Neural progenitor cell (in vitro differentiated cells): ENCODE data around the gene POLH. TPM values are rescaled to one million over a fixed set of nuclear protein-coding genes. Genes with fewer than 3 reads are reported as not detected.
A peak's percentile ranks its signal among the peaks of the same experiment; 100 is the strongest.
"Not testable (repeated sequence)": the region's sequence is repeated elsewhere in the genome, so short reads cannot be mapped to it uniquely, and the experiment has no call there.

Source experiments
- DNase-seq: peaks from one replicate; pipeline ENCODE4 v3.0.0-alpha.2; 2016; ENCODE audit warnings: low spot score
- H2AFZ ChIP-seq: fragments of 200-600 bp; sonication (generic); replicated peaks from 2 replicates; pipeline ENCODE4 v1.6.1; 2016; ENCODE audit warnings: antibody characterized with exemption
- H3F3A ChIP-seq: fragments of 200-600 bp; sonication (generic); 2 replicates; pipeline ENCODE4 v1.6.1; 2016; ENCODE audit warnings: antibody characterized with exemption, low read depth
- H3K27ac ChIP-seq: fragments of 200-600 bp; sonication (generic); 2 replicates; pipeline ENCODE4 v1.5.1; 2016; ENCODE audit warnings: mild to moderate bottlenecking
- H3K27me3 ChIP-seq: fragments of 200-600 bp; sonication (generic); 2 replicates; pipeline ENCODE4 v1.6.1; 2016; ENCODE audit warnings: mild to moderate bottlenecking, moderate library complexity
- H3K36me3 ChIP-seq: fragments of 200-600 bp; sonication (generic); 2 replicates; pipeline ENCODE4 v1.5.1; 2016
- H3K4me1 ChIP-seq: fragments of 200-600 bp; sonication (generic); 2 replicates; pipeline ENCODE4 v1.6.1; 2016; ENCODE audit warnings: mixed run types
- H3K4me2 ChIP-seq: fragments of 200-600 bp; sonication (generic); 2 replicates; pipeline ENCODE4 v1.6.1; 2016
- H3K4me3 ChIP-seq: fragments of 200-600 bp; sonication (generic); 2 replicates; pipeline ENCODE4 v1.5.1; 2016
- H3K79me2 ChIP-seq: fragments of 200-600 bp; sonication (generic); 2 replicates; pipeline ENCODE4 v1.6.1; 2016; ENCODE audit warnings: low read depth
- H3K9ac ChIP-seq: fragments of 200-600 bp; sonication (generic); 2 replicates; pipeline ENCODE4 v1.6.1; 2016
- H3K9me3 ChIP-seq: fragments of 200-600 bp; sonication (generic); 2 replicates; pipeline ENCODE4 v1.5.1; 2016; ENCODE audit warnings: low read depth
- H4K20me1 ChIP-seq: fragments of 200-600 bp; sonication (generic); 2 replicates; pipeline ENCODE4 v1.6.1; 2016; ENCODE audit warnings: low read depth
- H3K27ac Mint-ChIP-seq: 3 replicates; pipeline ENCODE4 v1.8.0; 2021; ENCODE audit warnings: mixed read lengths
- H3K27me3 Mint-ChIP-seq: 2 replicates; pipeline ENCODE4 v1.8.0; 2022; ENCODE audit warnings: low read depth, mild to moderate bottlenecking, inconsistent platforms, moderate library complexity, mixed read lengths; ENCODE audit not compliant: insufficient read depth
- H3K36me3 Mint-ChIP-seq: 3 replicates; pipeline ENCODE4 v1.8.0; 2021; ENCODE audit warnings: mixed read lengths
- H3K4me1 Mint-ChIP-seq: 3 replicates; pipeline ENCODE4 v1.8.0; 2021; ENCODE audit warnings: mixed read lengths
- H3K4me3 Mint-ChIP-seq: 3 replicates; pipeline ENCODE4 v1.8.0; 2021; ENCODE audit warnings: mild to moderate bottlenecking, moderate library complexity, mixed read lengths
- H3K9me3 Mint-ChIP-seq: 3 replicates; pipeline ENCODE4 v1.8.0; 2020; ENCODE audit warnings: mixed read lengths
- EZH2 ChIP-seq: fragments of 200-600 bp; sonication (generic); IDR thresholded peaks from 2 replicates; pipeline ENCODE4 v1.6.1; 2017; ENCODE audit warnings: antibody characterized with exemption, mild to moderate bottlenecking, moderate library complexity
- EZH2phosphoT487 ChIP-seq: fragments of 200-600 bp; sonication (generic); IDR thresholded peaks from 2 replicates; pipeline ENCODE4 v1.6.1; 2017; ENCODE audit warnings: antibody characterized with exemption
- total RNA-seq: library from RNA; depleted of rRNA; stranded (reverse); fragments of >200 nt; gene quantifications from 2 replicates; pipeline ENCODE4 v1.2.3, GENCODE V29; 2015; ENCODE audit warnings: low replicate concordance
- TF ChIP-seq, protein P1 (sequence below): fragments of 200-600 bp; sonication (generic); IDR thresholded peaks from 2 replicates; pipeline ENCODE4 v1.5.1; 2017; ENCODE audit warnings: antibody characterized with exemption, mild to moderate bottlenecking

Gene POLH
- total RNA-seq, 1 donor from 2014 or later = 17.0 TPM

DNA sequence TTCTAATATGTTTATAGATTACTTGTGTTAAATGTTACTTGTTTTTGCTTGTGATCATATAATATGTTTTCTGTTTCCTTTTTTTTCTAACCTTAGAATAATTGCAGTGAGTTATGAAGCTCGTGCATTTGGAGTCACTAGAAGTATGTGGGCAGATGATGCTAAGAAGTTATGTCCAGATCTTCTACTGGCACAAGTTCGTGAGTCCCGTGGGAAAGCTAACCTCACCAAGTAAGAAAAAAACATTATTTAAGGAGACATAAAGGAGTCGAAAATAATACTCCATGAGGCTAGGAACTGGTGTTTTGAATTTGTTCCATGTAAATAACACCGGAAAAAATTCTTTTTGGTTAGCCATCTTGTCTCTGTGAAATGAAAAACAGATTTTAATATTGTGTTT is 6.9 kb downstream of the POLH start:
- no peak overlapping the region for H3K9ac ChIP-seq
- H3K27ac Mint-ChIP-seq = no peak overlapping the region
- no peak overlapping the region for H3K4me3 Mint-ChIP-seq
- no peak for DNase-seq
- no peaks in the 10 kb centered on the region for H3K27me3 ChIP-seq
- TF ChIP-seq EZH2 (no peak), EZH2phosphoT487 (no peak)
- H3K4me1 ChIP-seq = peaks cover 4% of the 10 kb centered on the region
- peaks cover 13% of the 10 kb centered on the region for H3K4me1 Mint-ChIP-seq
- peaks cover 1% of the 10 kb centered on the region for H3K36me3 ChIP-seq
- no peak overlapping the region for H3K4me3 ChIP-seq
- peaks cover 2% of the 10 kb centered on the region for H3K9me3 Mint-ChIP-seq
- H3F3A ChIP-seq = peaks cover 8% of the 10 kb centered on the region
- peaks cover 2% of the 10 kb centered on the region for H3K27me3 Mint-ChIP-seq
- H2AFZ ChIP-seq = no peak overlapping the region
- H3K27ac ChIP-seq = no peak overlapping the region
- H3K9me3 ChIP-seq = no peaks in the 10 kb centered on the region
- peaks cover 23% of the 10 kb centered on the region for H3K36me3 Mint-ChIP-seq
- no peak overlapping the region for H3K4me2 ChIP-seq
- H4K20me1 ChIP-seq = no peaks in the 10 kb centered on the region
- peaks cover 25% of the 10 kb centered on the region for H3K79me2 ChIP-seq

DNA sequence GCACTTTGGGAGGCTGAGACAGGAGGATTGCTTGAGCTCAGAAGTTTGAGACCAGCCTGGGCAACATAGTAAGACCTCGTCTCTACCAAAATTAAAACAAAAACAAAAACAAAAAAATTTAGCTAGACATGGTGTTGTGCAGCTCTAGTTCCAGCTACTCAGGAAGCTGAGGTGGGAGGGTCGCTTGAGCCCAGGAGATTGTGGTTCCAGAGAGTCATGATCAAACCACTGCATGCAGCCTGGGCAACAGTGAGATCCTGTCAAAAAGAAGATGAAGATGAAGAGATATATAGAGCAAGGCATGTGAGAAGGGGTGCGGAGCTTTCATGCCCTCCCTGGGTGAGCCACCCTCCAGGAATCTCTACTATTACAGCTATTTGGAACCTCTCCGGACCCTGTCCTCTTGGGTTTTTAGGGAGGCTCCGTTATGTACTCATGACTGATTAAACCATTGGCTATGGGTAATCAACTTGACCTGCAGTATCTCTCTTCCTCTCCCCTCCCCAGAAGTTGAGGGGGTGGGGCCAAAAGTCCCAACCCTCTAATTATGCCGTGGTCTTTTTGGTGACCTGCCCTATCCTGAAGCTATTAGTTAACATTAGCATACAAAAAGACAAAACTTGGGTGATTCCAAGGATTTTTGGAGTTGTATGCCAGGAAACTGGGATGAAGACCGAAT is 9.0 kb downstream of the POLH start:
- H3K9me3 Mint-ChIP-seq = peaks cover 2% of the 10 kb centered on the region
- peaks cover 7% of the 10 kb centered on the region for H3K79me2 ChIP-seq
- no peaks in the 10 kb centered on the region for H3K27me3 Mint-ChIP-seq
- no peak overlapping the region for H3K4me3 ChIP-seq
- H3F3A ChIP-seq = no peaks in the 10 kb centered on the region
- no peak for TF ChIP-seq EZH2
- TF ChIP-seq, protein P1, sequence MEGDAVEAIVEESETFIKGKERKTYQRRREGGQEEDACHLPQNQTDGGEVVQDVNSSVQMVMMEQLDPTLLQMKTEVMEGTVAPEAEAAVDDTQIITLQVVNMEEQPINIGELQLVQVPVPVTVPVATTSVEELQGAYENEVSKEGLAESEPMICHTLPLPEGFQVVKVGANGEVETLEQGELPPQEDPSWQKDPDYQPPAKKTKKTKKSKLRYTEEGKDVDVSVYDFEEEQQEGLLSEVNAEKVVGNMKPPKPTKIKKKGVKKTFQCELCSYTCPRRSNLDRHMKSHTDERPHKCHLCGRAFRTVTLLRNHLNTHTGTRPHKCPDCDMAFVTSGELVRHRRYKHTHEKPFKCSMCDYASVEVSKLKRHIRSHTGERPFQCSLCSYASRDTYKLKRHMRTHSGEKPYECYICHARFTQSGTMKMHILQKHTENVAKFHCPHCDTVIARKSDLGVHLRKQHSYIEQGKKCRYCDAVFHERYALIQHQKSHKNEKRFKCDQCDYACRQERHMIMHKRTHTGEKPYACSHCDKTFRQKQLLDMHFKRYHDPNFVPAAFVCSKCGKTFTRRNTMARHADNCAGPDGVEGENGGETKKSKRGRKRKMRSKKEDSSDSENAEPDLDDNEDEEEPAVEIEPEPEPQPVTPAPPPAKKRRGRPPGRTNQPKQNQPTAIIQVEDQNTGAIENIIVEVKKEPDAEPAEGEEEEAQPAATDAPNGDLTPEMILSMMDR = no peak
- no peak for TF ChIP-seq EZH2phosphoT487
- no peak overlapping the region for H3K4me3 Mint-ChIP-seq
- H3K9me3 ChIP-seq = no peaks in the 10 kb centered on the region
- no peaks in the 10 kb centered on the region for H3K4me1 Mint-ChIP-seq
- H3K9ac ChIP-seq = no peak overlapping the region
- no peak for DNase-seq
- no peak overlapping the region for H3K4me2 ChIP-seq
- H3K4me1 ChIP-seq = no peaks in the 10 kb centered on the region
- H3K36me3 ChIP-seq = peaks cover 13% of the 10 kb centered on the region
- peaks cover 29% of the 10 kb centered on the region for H3K36me3 Mint-ChIP-seq
- H3K27me3 ChIP-seq = no peaks in the 10 kb centered on the region
- no peak overlapping the region for H2AFZ ChIP-seq
- no peak overlapping the region for H3K27ac Mint-ChIP-seq
- no peak overlapping the region for H3K27ac ChIP-seq
- H4K20me1 ChIP-seq = no peaks in the 10 kb centered on the region

DNA sequence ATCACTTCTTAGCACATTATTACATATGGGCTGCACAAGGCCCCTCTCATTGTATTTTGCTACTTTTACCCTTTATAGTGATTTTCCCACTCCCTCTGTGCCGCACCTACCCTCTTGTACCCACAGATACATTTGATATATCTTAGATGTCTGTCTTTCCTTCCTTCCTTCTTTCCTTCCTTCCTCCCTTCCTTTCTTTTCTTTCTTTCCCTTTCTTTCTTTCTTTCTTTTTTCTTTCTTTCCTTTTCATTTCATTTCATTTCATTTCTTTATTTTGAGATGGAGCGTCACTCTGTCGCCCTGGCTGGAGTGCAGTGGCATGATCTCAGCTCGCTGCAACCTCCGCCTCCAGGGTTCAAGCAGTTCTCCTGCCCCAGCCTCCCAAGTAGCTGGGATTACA is 12.2 kb downstream of the POLH start:
- H3K9ac ChIP-seq = no peak overlapping the region
- Mint-ChIP-seq H3K4me3 (no peak overlapping the region), H3K36me3 (peaks cover 23% of the 10 kb centered on the region), H3K4me1 (no peaks in the 10 kb centered on the region), H3K27me3 (no peaks in the 10 kb centered on the region), H3K27ac (peak overlapping the region; percentile 15), H3K9me3 (no peaks in the 10 kb centered on the region)
- no peak overlapping the region for H3K27ac ChIP-seq
- H3K36me3 ChIP-seq = peaks cover 13% of the 10 kb centered on the region
- no peaks in the 10 kb centered on the region for H3F3A ChIP-seq
- no peaks in the 10 kb centered on the region for H4K20me1 ChIP-seq
- H2AFZ ChIP-seq = no peak overlapping the region
- no peaks in the 10 kb centered on the region for H3K4me1 ChIP-seq
- H3K4me3 ChIP-seq = no peak overlapping the region
- DNase-seq = no peak
- TF ChIP-seq EZH2 (no peak), EZH2phosphoT487 (no peak)
- TF ChIP-seq, protein P1 = no peak
- no peak overlapping the region for H3K4me2 ChIP-seq
- no peaks in the 10 kb centered on the region for H3K9me3 ChIP-seq
- H3K79me2 ChIP-seq = no peaks in the 10 kb centered on the region
- H3K27me3 ChIP-seq = no peaks in the 10 kb centered on the region

DNA sequence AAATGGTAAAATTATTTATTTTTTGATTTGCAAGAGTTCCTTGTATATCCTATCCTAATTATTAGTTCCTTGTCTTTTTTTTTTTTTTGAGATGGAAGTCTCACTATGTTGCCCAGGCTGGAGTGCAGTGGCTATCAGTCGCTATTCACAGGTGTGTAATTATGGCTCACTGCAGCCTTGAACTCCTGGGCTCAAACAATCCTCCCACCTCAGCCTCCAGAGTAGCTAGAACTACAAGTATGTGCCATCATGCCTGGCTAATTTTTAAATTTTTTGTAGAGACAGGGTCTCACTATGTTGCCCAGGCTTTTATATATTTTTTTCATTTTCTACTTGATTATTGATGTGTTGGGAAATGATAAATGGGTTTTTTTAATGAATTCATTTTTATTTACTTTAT is 13.6 kb downstream of the POLH start:
- not testable (repeated sequence) for H3K9me3 ChIP-seq, H3K4me1 Mint-ChIP-seq, H4K20me1 ChIP-seq, H3K27me3 Mint-ChIP-seq, H3K27me3 ChIP-seq, H3K9ac ChIP-seq, H3K27ac ChIP-seq, H3K4me1 ChIP-seq, H2AFZ ChIP-seq, DNase-seq, H3K4me3 ChIP-seq, H3K4me2 ChIP-seq, H3K27ac Mint-ChIP-seq, H3F3A ChIP-seq, H3K9me3 Mint-ChIP-seq, H3K79me2 ChIP-seq, H3K4me3 Mint-ChIP-seq
- H3K36me3 ChIP-seq = peaks cover 13% of the 10 kb centered on the region
- peaks cover 17% of the 10 kb centered on the region for H3K36me3 Mint-ChIP-seq
